ENCODE measurements around the gene ENTPD7.
"Not testable (repeated sequence)": the region's sequence is repeated elsewhere in the genome, so short reads cannot be mapped to it uniquely, and the experiment has no call there.

The ENTPD7 gene

GRCh38 chr10:99693933-99694583 lies 34.7 kb downstream of the ENTPD7 start:
- no peak for DNase-seq

DNA sequence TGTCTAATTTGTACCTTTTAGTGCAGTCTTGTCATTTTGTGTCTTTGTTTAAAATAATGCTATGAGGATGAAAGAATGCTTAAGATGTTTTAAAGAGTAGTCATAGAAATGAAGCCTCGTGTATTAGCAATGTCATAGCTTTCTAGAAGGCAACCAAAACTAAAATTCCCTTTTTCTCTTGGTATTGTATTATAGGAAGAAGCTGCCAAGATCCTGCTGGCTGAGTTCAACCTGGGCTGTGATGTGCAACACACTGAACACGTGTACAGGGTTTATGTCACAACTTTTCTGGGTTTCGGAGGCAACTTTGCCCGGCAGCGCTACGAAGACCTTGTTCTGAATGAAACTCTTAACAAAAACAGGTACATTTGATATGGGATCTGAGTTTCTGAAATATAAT lies 36.5 kb downstream of the ENTPD7 start:
- DNase-seq = no peak

GRCh38 chr10:99698504-99699080 lies 39.3 kb downstream of the ENTPD7 start:
- no peak for DNase-seq

GRCh38 chr10:99700649-99701048 lies 41.3 kb downstream of the ENTPD7 start:
- DNase-seq = no peak

- DNase-seq = no peak
Observed at GRCh38 chr10:99708428-99709012, 49.2 kb downstream of the ENTPD7 start.

GRCh38 chr10:99709480-99710229 lies 50.3 kb downstream of the ENTPD7 start:
- no peak for DNase-seq

- DNase-seq = no peak
Observed at GRCh38 chr10:99711129-99711719, 51.9 kb downstream of the ENTPD7 start.

DNA sequence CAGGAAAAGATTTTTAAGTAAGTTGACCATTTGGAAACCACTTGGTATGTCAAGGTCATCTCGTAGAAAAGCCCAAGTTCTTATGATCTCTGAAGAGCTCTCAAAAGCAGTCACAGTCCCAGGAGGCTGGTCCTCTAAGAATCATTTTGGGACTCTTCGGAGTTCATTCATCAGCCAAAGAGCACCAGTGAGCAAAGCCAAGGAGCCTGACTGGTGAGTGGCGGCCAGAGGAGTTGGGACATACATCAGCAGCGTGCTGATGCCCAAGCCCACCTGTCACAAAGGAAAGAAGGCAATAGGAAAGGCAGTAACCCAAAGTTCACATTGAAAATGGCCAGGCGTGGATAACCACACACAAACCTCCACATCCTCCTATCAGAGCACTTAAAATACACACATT lies 55.1 kb downstream of the ENTPD7 start:
- no peak for DNase-seq

GRCh38 chr10:99720387-99720786 lies 61.1 kb downstream of the ENTPD7 start:
- DNase-seq = no peak

DNA sequence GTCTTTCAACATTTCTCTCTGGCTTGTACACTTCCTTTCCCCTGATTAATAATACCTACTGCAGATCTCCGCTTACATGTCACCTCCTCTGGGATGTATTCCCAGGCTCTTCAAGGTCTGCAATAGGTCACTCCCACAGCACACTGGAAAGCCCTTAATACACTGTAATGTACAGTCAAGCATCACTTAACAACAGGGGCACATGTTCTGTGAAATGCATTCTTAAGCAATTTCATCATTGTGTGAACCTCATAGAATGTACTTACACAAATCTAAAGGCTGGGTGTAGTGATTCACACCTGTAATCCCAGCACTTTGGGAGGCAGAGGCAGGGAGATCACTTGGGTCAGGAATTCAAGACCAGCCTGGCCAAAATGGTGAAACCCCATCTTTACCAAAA lies 70.7 kb downstream of the ENTPD7 start:
- DNase-seq = no peak

- DNase-seq = no peak
Observed at GRCh38 chr10:99731306-99732032, 72.2 kb downstream of the ENTPD7 start.

DNA sequence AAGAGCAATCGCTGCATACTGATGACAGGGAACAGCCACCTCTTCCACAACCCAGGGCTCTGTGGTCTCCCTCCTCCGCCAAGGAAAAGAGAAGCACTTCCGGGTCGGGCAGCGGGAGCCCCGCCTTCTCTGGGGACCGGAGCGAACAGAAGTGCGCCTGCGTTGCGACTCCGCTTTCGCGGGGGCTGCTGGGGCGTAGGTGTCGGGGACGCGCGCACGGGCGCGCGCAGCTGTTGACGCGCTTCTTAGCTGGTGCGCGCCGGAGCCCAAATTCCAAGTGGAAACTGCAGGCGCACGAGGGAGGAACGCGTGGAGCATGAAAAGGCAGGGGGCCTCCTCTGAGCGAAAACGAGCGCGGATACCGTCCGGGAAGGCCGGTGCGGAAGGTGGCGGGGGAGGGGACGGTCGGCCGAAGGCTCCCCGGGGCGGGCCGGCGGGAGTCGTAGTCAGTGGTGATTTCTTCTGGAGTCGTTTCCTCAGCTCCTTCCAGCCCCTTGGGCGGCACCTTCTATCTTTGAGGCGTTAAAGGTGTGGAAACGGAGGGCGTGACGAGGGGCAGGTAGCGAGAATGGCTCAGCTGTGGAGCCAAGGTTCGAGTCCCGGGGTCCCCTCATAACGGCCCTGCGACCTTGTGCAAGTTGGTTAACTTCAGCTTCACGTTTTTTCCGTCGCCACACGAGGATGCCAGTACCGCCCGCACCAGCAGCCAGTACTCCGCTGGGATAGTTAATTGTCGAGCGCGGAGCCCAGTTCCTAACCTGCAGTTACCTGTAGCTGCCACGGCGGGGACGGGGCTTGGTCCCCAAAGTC lies 72.9 kb downstream of the ENTPD7 start, which contains the start of the genes COX15 and CUTC:
Gene COX15 (minus strand): TSS at position 95 of the 810 bp plus-strand sequence. CDS start 78 bp downstream, at position 17.
Gene CUTC (plus strand): TSS at position 202 of the 810 bp plus-strand sequence. CDS start 115 bp downstream, at position 317.
- DNase-seq = peak; percentile 92

GRCh38 chr10:99733366-99733765 lies 74.1 kb downstream of the ENTPD7 start:
- DNase-seq = no peak

GRCh38 chr10:99734111-99734510 lies 74.8 kb downstream of the ENTPD7 start:
- not testable (repeated sequence) for DNase-seq

GRCh38 chr10:99740260-99740659 lies 81.0 kb downstream of the ENTPD7 start:
- no peak for DNase-seq

DNA sequence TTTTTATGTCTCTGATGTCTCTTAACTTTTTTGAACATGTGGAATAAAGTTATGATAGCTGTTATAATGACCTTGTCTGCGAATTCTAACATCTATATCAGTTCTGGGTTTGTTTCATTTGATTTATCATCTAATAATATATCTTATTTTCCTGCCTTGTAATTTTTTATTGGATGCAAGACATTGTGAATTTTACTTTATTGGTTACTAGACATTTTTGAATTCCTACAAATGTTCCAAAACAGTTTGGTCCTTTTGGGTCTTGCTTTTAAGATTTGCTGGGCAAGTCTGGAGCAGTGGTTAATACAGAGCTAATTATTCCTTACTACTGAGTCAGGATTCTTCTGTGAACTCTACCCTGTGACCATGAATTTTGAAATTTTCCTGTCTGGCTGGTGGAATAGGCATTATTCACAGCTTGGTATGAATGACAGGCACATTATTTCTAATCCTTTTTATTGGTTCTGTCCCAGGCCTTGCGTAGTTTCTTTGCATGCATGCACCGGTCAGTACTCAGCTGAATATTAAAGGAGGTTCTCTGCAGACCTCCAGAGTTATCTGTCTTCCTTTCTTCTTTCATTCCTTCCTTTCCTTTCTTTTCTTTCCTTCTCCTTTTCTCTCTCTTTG lies 81.7 kb downstream of the ENTPD7 start:
- no peak for DNase-seq

DNA sequence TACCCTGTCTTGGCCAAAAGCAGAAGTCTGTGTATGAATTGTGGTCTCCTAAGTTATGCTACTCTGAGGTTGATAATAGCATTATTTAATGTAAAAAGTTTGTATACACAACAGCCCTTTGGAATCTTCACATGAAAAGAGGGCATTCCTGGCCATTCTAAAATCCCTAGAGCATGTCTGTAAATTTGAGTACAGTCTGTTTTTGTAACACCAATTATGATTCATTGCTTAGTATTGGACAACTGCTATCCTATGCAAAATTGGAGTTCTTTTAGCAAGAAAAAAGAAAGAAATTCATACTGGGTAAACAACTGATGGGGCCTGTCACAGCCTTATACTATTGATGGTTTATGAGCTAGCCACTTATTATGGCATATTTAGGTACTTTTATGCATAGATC lies 82.9 kb downstream of the ENTPD7 start:
- no peak for DNase-seq

DNA sequence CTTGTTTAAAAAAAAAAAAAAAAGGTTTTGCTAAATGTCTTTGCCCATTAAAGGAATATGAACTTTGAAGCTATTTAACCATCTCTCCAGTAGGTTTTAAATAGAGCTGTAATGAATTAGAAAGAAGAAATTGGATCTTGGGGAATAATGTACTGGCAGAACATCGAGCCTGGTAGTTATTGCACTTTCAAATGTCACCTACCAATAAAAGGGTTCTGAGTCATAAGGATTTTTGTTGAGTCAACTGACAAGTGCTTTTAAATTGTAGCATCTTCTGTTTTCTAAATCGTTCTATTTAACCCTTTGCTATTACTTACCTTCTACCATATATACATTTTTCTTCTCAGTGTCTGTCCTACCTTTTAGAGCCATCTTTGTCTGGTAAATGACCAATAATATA lies 83.4 kb downstream of the ENTPD7 start:
- no peak for DNase-seq

DNA sequence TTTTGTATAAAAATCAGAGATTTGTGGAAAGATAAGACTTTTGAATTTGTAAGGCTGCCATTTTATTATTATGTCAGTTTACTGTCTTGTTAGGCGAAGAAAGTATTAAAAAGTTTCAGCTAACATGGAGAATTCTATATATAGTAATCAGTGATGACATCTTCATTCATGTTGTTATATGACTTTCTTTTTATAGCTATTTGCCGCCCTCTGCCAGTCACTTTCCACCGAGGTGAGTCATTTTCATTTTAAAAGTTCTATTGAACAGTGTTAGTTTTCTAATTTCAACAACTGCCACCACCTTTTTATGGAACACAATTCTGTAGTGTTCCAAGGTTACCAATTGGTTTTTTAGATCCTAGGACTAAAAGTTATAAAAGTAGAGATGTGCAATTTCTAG lies 84.5 kb downstream of the ENTPD7 start:
- DNase-seq = no peak

DNA sequence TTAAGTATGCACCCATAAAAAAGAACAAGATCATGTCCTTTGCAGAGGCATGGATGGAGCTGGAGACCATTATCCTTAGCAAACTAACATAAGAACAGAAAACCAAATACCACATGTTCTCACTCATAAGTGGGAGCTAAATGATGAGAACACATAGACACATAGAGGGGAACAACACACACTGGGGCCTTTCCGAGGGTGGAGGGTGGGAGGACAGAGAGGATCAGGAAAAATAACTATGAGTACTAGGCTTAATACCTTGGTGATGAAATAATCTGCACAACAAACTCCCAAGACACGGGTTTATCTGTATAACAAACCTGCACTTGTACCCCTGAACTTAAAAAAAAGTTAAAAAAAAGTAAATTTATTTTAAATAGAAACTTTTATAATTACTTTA lies 86.9 kb downstream of the ENTPD7 start:
- DNase-seq = not testable (repeated sequence)

GRCh38 chr10:99748823-99749451 lies 89.6 kb downstream of the ENTPD7 start:
- DNase-seq = no peak
